Vagina (tissue), 2 donors: ENCODE results near the gene DCBLD2. TPM values are rescaled to one million over a fixed set of nuclear protein-coding genes. Genes with fewer than 3 reads are reported as not detected.

Experiments used
- DNase-seq, 2 donors: peaks; one replicate each; pipeline ENCODE4 v3.0.0-alpha.2; 2017; ENCODE audit errors: extremely low spot score in 2 of 2
- H3K27ac ChIP-seq: fragments of 200-600 bp; sonication (generic); one replicate; pipeline ENCODE4 v1.5.1; 2019
- H3K27me3 ChIP-seq: fragments of 200-600 bp; sonication (generic); one replicate; pipeline ENCODE4 v1.5.1; 2019
- H3K36me3 ChIP-seq, 2 donors: fragments of 200-600 bp; sonication (generic); one replicate each; pipeline ENCODE4 v1.5.1; 2017 to 2019
- H3K4me1 ChIP-seq: fragments of 200-600 bp; sonication (generic); one replicate; pipeline ENCODE4 v1.5.1; 2019
- H3K4me3 ChIP-seq, 2 donors: fragments of 200-600 bp; sonication (generic); 1 replicate in 1 of 2; 2 replicates in 1 of 2; pipeline ENCODE4 v1.5.1; 2016 to 2019
- H3K9me3 ChIP-seq: fragments of 200-600 bp; sonication (generic); one replicate; pipeline ENCODE4 v1.5.1; 2019
- POLR2A ChIP-seq, 2 donors: fragments of 450-650 bp; IDR thresholded peaks; one replicate each; pipeline ENCODE4 v1.6.1; 2017; ENCODE audit warnings: antibody characterized with exemption in 2 of 2, mild to moderate bottlenecking in 2 of 2, moderate library complexity in 2 of 2
- POLR2AphosphoS5 ChIP-seq, 2 donors: sonication (generic); formaldehyde crosslinking; IDR thresholded peaks; one replicate each; pipeline ENCODE4 v1.9.0; 2017; ENCODE audit warnings: antibody characterized with exemption in 2 of 2, mild to moderate bottlenecking in 2 of 2, low read depth in 1 of 2; ENCODE audit not compliant: insufficient read depth in 1 of 2
- intact Hi-C: fragments of 100-400 bp; cut with DNase I; formaldehyde crosslinking; loops from one replicate; pipeline ENCODE4 v1.15.1; 2023
- total RNA-seq: library from RNA; depleted of rRNA; stranded (reverse); fragments of >200 nt; gene quantifications from one replicate; pipeline ENCODE4 v1.2.3, GENCODE V29; 2016
- TF ChIP-seq, protein P1 (sequence below), 3 experiments: fragments of 450-650 bp in 2 of 3; fragments of 200-600 bp in 1 of 3; sonication (generic) in 1 of 3; IDR thresholded peaks; one replicate each; pipeline ENCODE4 v1.5.1; 2017 to 2019; ENCODE audit warnings: antibody characterized with exemption in 3 of 3, mild to moderate bottlenecking in 2 of 3, moderate library complexity in 2 of 3

Gene DCBLD2
- total RNA-seq, 1 donor from 2014 or later = 36.1 TPM

DNA sequence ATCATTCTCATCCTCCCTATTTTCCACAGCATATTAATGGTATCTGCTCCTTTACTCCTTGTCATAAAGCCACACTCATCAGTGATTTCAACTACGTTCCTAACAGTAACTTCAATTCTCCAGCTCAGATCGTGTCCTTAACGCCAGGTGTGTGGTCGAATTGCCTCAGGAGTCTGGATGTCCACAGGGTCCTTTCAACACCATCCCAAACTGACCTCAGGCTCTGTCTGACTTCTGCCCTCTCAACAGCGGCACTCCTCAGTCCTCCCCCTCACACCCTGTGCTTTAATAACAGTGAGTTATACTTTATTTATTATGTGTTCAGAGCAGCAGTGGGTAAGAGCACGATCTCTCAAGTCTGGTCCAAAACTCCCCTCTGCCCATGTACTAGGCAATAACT is 95.9 kb downstream of the DCBLD2 start:
- intact Hi-C loops = no loop called here
- no peaks in the 10 kb centered on the region for H3K4me1 ChIP-seq
- no peak overlapping the region for H3K4me3 ChIP-seq
- no peaks in the 10 kb centered on the region for H3K9me3 ChIP-seq
- H3K27me3 ChIP-seq = no peaks in the 10 kb centered on the region
- H3K27ac ChIP-seq = no peak overlapping the region
- no peak for DNase-seq
- H3K36me3 ChIP-seq = peaks cover 0 to 14% of the 10 kb centered on the region in 2 donors
- no peak for TF ChIP-seq POLR2A (IDR thresholded peaks at IDR 0.05)

DNA sequence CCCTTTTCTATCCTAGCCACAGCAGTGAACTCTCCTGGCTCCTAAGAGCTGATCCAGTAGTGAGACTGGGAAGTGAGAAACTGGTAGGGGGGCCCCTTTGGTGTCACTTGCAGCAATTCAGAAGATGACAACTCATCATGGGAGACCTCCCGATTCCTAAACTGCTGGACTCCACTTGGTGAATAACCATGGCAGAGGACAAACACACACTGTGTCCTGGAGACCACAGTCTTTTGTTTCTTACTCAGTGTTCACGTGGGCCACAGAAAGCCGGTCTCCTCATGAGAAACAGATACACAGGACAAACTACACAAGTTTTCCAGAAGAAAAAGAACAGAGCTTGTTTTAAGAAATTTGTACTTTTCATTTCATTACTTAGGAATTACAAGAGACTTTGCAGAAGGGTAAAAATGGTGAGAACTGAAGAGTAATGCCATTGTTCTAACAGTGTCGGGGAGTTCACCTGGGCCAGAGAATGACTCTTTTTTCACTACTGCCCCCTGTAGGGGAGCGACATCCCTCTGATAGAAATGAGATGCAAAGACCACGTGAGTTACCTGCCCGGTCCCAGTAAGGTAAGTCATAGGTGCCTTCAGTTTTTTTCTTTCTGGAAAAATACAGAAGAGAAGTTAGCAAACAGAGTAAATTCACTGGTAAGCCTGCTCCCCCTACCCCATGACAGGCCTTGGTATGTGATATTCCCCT is 100.3 kb downstream of the DCBLD2 start:
- no peaks in the 10 kb centered on the region for H3K36me3 ChIP-seq
- H3K4me3 ChIP-seq = no peak overlapping the region
- H3K9me3 ChIP-seq = no peaks in the 10 kb centered on the region
- TF ChIP-seq POLR2A (IDR thresholded peaks at IDR 0.05) = no peak
- TF ChIP-seq, protein P1, sequence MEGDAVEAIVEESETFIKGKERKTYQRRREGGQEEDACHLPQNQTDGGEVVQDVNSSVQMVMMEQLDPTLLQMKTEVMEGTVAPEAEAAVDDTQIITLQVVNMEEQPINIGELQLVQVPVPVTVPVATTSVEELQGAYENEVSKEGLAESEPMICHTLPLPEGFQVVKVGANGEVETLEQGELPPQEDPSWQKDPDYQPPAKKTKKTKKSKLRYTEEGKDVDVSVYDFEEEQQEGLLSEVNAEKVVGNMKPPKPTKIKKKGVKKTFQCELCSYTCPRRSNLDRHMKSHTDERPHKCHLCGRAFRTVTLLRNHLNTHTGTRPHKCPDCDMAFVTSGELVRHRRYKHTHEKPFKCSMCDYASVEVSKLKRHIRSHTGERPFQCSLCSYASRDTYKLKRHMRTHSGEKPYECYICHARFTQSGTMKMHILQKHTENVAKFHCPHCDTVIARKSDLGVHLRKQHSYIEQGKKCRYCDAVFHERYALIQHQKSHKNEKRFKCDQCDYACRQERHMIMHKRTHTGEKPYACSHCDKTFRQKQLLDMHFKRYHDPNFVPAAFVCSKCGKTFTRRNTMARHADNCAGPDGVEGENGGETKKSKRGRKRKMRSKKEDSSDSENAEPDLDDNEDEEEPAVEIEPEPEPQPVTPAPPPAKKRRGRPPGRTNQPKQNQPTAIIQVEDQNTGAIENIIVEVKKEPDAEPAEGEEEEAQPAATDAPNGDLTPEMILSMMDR (IDR thresholded peaks at IDR 0.05) = no peak
- TF ChIP-seq POLR2AphosphoS5 (IDR thresholded peaks at IDR 0.05; ENCODE audit: insufficient read depth in 1 of 2, low read depth in 1 of 2) = no peak
- H3K27ac ChIP-seq = no peak overlapping the region
- H3K4me1 ChIP-seq = no peaks in the 10 kb centered on the region
- intact Hi-C loops = no loop called here
- H3K27me3 ChIP-seq = no peaks in the 10 kb centered on the region
- no peak for DNase-seq

DNA sequence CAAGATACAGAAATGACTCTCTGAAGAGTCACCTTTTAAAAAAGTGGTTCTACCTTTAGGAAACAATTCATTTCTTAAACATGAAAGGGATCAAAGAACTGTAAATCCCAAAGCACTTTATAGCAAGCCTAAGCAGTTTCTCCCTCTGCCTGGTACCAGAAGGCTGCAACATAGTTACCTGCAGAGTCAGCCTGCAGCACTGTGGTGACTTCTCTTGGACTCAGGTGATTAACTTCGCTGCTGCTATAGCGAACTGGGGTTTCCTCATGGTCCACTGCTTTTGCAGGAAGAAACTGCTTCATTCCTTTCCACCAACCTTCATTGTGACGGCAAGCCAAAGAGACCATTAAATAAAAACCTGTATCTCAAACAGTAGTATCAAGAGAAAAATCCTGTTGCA is 101.1 kb downstream of the DCBLD2 start:
- peaks cover 0 to under 1% of the 10 kb centered on the region in 2 donors for H3K36me3 ChIP-seq
- DNase-seq = no peak
- TF ChIP-seq POLR2AphosphoS5 (IDR thresholded peaks at IDR 0.05; ENCODE audit: insufficient read depth in 1 of 2, low read depth in 1 of 2) (no peak), POLR2A (IDR thresholded peaks at IDR 0.05) (no peak)
- TF ChIP-seq, protein P1 (IDR thresholded peaks at IDR 0.05) = no peak
- H3K4me3 ChIP-seq = no peak overlapping the region
- H3K9me3 ChIP-seq = no peaks in the 10 kb centered on the region
- H3K27me3 ChIP-seq = no peaks in the 10 kb centered on the region
- intact Hi-C loops = no loop called here
- H3K27ac ChIP-seq = no peak overlapping the region
- H3K4me1 ChIP-seq = no peaks in the 10 kb centered on the region

DNA sequence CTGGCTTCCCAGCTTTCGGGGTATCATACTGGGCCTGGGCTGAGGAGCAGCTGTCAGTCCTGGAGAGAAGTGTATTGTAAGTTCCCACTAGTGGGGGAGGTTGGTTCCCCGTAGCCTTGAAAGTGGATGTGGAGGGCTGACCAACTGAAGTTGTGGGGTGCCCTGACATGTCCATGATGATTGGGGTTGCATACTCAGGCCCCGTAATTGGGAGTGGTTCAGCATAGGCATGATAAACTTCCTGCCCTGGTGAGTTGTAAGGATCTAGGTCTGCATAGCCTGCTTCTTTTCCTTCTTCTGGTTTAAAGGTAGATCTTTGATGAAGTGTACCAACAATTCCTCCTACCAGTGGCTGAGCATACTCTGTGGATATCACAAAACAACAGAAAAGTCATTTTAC is 102.0 kb downstream of the DCBLD2 start:
- TF ChIP-seq POLR2A (IDR thresholded peaks at IDR 0.05) (no peak), POLR2AphosphoS5 (IDR thresholded peaks at IDR 0.05; ENCODE audit: insufficient read depth in 1 of 2, low read depth in 1 of 2) (no peak)
- no peak for DNase-seq
- no peak overlapping the region for H3K27ac ChIP-seq
- H3K36me3 ChIP-seq = peaks cover 0 to 8% of the 10 kb centered on the region in 2 donors
- no peak overlapping the region for H3K4me3 ChIP-seq
- H3K27me3 ChIP-seq = no peaks in the 10 kb centered on the region
- H3K9me3 ChIP-seq = no peaks in the 10 kb centered on the region
- intact Hi-C loops = no loop called here
- H3K4me1 ChIP-seq = no peaks in the 10 kb centered on the region

DNA sequence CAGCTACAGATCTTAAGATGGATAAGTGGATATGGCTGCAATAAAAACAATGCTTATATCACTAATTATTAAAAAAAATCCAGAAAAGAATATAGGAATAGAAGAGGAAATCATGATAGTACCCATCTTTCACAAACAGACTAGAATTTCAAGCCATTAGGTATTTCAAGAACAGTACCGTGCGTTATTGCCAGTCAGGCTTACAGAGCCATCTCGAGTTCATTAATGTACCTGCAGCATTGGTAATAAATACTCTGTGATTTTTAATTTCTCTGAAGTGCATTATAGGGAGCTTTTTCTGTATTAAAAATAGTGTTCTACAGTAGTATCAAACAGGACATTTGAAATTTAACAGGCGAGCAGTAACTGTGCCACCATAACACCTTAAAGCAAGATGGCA is 102.7 kb downstream of the DCBLD2 start:
- H3K36me3 ChIP-seq = peaks cover 0 to 8% of the 10 kb centered on the region in 2 donors
- H3K27me3 ChIP-seq = no peaks in the 10 kb centered on the region
- no peaks in the 10 kb centered on the region for H3K9me3 ChIP-seq
- TF ChIP-seq POLR2AphosphoS5 (IDR thresholded peaks at IDR 0.05; ENCODE audit: insufficient read depth in 1 of 2, low read depth in 1 of 2) = no peak
- TF ChIP-seq, protein P1 (IDR thresholded peaks at IDR 0.05) = no peak
- no peak for TF ChIP-seq POLR2A (IDR thresholded peaks at IDR 0.05)
- intact Hi-C loops = no loop called here
- H3K27ac ChIP-seq = no peak overlapping the region
- no peak overlapping the region for H3K4me3 ChIP-seq
- no peaks in the 10 kb centered on the region for H3K4me1 ChIP-seq
- DNase-seq = no peak

DNA sequence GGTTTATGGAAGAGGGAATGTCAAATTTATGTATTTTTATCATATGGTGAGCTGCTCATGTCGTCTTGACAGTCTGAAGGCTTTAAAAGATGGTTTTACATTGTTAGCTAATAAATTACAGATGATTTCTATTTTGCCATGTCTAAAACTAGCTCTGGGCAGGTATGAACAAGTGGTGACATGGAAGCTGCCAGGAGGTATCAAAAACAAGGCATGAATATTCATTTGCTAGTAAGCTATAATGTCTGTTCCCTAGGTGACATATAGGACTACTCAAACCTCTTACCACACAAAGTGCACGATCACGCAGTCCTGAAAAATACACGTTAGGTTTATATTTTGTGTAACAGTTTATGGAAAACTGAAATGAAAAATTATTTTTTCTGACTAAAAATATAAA is 103.6 kb downstream of the DCBLD2 start:
- no peak for DNase-seq
- Histone ChIP-seq H3K4me1 (no peaks in the 10 kb centered on the region), H3K27ac (no peak overlapping the region), H3K9me3 (no peaks in the 10 kb centered on the region), H3K4me3 (no peak overlapping the region), H3K36me3 (peaks cover 0 to 8% of the 10 kb centered on the region in 2 donors), H3K27me3 (no peaks in the 10 kb centered on the region)
- intact Hi-C loops = no loop called here
- TF ChIP-seq POLR2AphosphoS5 (IDR thresholded peaks at IDR 0.05; ENCODE audit: insufficient read depth in 1 of 2, low read depth in 1 of 2) = no peak
- TF ChIP-seq, protein P1 (IDR thresholded peaks at IDR 0.05) = no peak
- no peak for TF ChIP-seq POLR2A (IDR thresholded peaks at IDR 0.05)
